GM21723 (cell line): ENCODE measurements around the gene JPH4.
A peak's percentile ranks its signal among the peaks of the same experiment; 100 is the strongest.
"Not testable (repeated sequence)": the region's sequence is repeated elsewhere in the genome, so short reads cannot be mapped to it uniquely, and the experiment has no call there.

Source experiments
- ATAC-seq: cut with Tn5 transposase; IDR thresholded peaks from one replicate; pipeline ENCODE4 v1.9.1; 2021; ENCODE audit warnings: mild to moderate bottlenecking, moderate library complexity; ENCODE audit not compliant: unreplicated experiment

The JPH4 gene

DNA sequence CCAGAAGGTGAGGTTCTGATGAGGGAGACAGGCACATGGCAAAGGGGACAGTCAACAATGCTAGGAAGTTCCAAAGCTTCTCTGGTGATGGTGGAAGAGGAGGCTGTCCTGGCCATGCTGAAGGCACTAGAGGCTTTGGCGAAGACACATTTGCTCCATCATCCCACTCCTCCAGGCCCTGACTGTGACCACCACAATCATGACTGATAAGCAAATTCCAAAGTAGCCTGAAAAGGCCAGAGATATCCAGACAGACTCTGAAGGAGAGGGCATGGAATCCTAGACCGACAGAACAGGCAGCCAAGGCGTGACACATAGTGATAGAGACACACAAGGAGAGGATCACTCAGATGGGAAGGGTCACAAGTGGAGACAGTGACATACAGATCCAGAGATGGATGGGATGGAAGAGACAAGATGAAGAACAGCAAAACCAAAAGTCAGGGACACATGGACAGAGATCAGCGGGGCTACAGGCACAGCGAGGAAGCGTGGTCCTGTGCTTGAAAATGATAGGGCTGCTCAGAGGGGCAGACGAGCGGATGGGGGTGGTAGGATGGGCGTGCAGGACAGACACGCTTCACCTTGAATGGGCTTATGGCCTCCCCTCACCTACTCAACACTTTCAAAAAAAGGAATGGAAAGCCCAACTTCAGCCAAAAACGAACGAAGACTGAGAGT is 28.3 kb downstream of the JPH4 start:
- no peak for ATAC-seq

- no peak for ATAC-seq
Measured at GRCh38 chr14:23548351-23549318, 30.0 kb downstream of the JPH4 start.

DNA sequence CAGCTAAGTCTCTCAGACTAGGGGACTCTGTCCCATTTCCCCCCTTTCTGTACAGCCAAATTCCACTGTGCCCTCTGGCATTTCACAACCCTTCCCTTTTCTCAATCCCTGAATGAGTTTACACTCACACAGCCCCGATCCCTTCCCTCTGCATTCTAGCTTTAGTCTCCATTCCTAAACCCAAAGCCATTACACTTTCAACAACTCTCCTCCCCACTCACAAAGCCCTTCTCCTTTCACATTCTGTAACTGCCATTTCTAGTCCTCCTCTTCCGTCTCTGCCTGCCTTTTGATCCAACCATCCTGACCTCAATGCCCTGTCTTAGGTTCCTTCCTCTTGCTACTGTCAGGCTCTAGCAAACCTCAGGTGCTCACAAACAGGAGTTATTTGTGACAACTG is 30.7 kb downstream of the JPH4 start:
- ATAC-seq, result no peak

- ATAC-seq, result no peak
Measured at GRCh38 chr14:23546450-23547035, 32.0 kb downstream of the JPH4 start.

DNA sequence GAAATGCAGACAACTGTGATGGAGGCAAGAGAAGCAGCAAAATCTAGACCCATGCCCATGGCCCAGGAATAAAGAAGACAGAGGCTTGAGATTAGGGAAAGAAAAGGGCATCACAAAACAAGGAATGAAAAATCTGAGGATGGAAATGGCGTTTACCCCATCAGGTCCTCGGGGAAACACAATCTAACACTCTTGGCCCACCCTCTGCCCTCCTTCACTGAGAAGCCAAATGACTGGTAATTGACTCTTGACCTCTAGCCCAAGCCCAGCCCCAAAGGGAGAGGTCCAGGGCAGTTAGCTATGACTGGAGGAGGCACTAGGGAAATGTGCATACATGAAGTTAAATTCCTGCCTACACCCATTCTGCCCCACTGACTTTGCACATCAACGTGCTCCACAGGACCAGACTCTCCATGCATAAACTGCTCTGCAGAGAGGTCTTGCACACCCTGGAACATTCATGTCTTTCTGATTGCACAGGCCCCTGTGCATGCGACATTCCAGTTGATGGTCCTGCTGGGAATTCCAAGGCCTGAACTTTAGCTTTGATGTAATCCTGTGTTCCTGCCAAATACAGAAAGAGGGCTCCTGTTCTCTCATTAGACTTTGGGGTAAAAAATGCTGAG is 32.7 kb downstream of the JPH4 start:
- no peak for ATAC-seq

- no peak for ATAC-seq
Measured at GRCh38 chr14:23544511-23545447, 33.8 kb downstream of the JPH4 start.

- no peak for ATAC-seq
Measured at GRCh38 chr14:23543403-23543802, 35.2 kb downstream of the JPH4 start.

GRCh38 chr14:23542261-23542660 is 36.3 kb downstream of the JPH4 start:
- ATAC-seq, result no peak

GRCh38 chr14:23540141-23540469 is 38.5 kb downstream of the JPH4 start:
- no peak for ATAC-seq

DNA sequence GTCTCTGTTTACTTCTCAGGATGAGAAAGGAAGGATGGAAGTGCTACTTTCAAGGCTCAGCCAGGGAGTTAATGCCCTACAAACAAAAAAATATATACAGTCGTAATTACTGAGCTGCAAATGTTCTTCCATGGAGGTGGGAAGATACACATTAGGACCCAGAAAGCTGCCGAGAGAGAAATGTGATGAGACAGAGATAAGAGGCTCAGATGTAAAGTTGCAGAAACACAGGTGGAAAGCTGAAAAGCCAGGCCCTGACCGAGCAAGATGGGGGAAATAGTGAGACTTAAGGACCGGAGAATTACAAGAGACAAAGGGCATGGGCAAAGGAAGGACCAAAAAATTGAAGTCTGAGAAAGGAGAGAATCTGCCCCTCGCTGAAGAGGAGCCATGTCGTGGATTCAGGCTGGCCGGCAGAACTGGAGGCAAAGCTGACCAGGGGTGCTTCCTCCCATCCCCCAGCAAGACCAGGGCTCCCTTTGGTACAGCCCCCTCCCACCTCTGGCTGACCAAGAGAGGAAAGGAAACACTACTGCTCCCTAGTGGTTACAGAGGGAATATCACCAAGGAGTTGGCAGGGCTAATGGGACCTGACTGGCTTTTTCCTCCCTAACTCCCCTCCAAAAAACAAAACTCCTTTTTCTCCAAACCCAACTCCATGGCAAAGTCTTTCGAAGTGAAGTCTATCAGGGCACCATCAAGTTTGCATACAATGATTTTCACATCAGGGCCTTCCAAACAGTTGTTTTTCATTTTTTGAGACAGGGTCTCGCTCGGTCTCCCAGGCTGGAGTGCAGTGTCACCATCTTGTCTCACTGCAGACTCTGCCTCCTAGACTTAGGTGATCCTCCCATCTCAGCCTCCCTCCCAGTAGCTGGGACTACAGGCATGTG is 39.1 kb downstream of the JPH4 start:
- peak; percentile 67 for ATAC-seq

GRCh38 chr14:23538785-23539184 is 39.8 kb downstream of the JPH4 start:
- ATAC-seq, result no peak

DNA sequence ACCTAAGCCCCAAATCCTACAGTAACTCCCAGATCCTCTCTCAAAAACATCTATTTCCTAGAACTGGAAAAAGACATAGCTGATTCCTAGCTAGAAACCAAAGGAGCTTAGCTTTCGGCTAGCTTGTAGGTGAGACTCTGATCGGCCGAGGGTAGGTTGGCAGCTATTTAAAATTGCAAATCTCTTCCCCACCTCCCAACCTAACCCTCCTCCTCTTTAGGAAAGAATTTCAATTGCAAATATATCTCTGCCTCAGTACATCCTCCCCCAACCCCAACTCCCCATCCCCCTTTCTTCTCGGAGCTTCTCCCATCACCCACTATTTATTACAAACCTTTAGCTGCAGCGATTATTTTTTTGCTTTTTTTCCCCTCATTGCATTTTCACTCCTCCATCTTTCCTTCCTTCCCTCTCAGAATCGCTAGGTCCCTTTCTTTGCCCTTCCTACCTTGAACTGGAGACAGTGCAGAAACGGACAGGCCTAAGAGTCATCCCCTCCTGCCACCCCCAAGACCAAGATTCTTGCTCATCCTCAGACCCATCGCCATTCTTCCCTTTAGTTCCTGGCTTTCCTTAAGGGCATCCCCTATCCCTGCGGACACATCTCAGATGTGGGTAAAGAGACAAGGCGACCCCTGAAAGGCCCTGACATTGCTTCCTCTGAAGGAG is 40.4 kb downstream of the JPH4 start:
- ATAC-seq, result no peak

- no peak for ATAC-seq
Measured at GRCh38 chr14:23537351-23538049, 41.1 kb downstream of the JPH4 start.

DNA sequence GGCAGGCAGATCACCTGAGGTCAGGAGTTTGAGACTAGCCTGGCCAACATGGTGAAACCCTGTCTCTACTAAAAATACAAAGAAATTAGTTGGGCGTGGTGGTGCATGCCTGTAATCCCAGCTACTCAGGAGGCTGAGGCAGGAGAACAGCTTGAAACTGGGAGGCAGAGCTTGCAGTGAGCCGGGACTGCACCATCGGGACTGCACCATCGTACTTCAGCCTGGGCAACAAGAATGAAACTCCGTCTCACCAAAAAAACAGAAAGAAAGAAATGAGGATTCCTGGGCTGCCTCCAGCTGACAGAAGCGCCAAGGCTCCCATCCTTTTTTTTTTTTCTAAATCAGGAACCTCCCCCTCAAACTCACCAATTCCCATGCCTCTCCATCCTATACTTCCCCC is 41.7 kb downstream of the JPH4 start:
- ATAC-seq, result not testable (repeated sequence)

GRCh38 chr14:23536494-23536893 is 42.1 kb downstream of the JPH4 start:
- no peak for ATAC-seq

DNA sequence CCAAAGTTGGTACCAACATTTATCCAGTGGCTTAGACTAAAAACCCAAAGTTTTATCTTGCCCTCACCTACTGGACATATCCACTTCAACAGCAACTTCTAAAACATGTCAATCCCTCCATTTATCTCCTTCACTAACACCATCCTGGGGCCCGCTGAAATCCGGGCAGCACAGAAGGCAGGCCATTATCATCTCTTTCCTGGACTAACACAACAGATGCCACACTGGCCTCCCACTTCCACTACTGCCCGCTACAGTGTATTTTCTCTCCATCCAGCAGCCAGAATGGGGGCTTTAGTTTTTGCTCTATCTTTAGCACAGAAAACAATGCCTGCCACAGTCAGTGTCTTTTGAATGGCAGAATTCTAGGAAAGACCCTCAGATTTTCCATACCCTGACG is 42.6 kb downstream of the JPH4 start:
- no peak for ATAC-seq

- ATAC-seq, result no peak
Measured at GRCh38 chr14:23533652-23534435, 44.7 kb downstream of the JPH4 start.
